ENCODE measurements around the gene SLC11A2.
"Not testable (repeated sequence)": the region's sequence is repeated elsewhere in the genome, so short reads cannot be mapped to it uniquely, and the experiment has no call there.

SLC11A2 gene

GRCh38 chr12:50936821-50937530 is 89.2 kb downstream of the SLC11A2 start:
- no peak for DNase-seq

GRCh38 chr12:50934981-50935807 is 91.0 kb downstream of the SLC11A2 start:
- DNase-seq = no peak

GRCh38 chr12:50934371-50934851 is 91.8 kb downstream of the SLC11A2 start:
- no peak for DNase-seq

GRCh38 chr12:50933459-50934124 is 92.6 kb downstream of the SLC11A2 start:
- no peak for DNase-seq

GRCh38 chr12:50932787-50933280 is 93.3 kb downstream of the SLC11A2 start:
- DNase-seq = no peak

GRCh38 chr12:50930477-50930876 is 95.7 kb downstream of the SLC11A2 start:
- not testable (repeated sequence) for DNase-seq

- DNase-seq = no peak
Measured at GRCh38 chr12:50929831-50930230, 96.4 kb downstream of the SLC11A2 start.
